ENCODE measurements around the gene VPREB3.

DNA sequence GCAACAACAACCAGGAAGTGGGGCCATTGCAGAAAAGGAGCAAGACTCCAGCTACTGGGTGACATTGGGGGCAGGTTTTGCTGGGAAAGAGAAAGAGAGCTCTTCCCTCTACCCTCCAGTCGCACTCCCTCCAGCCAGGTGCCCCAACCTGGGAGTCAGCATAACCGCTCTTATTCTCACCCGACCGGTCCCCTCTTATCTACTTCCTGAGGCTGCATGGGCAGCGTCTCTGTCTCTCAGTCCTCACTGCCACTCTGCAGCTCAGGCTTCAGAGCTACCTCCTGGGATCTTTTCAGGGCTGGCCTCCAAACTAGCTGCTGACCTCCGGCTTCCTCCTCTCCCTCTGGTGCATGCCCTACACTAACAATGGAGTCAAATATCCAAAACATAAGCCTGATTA is 8.4 kb downstream of the VPREB3 start:
- TF ChIP-seq CTCF (IDR thresholded peaks at IDR 0.05; ENCODE audit: low read length) (no peak), EZH2 (IDR thresholded peaks at IDR 0.05; ENCODE audit: borderline replicate concordance, low read length) (no peak)
